Measurements from ENCODE around the gene RPS3. TPM values are rescaled to one million over a fixed set of nuclear protein-coding genes. Genes with fewer than 3 reads are reported as not detected.
"Not testable (repeated sequence)": the region's sequence is repeated elsewhere in the genome, so short reads cannot be mapped to it uniquely, and the experiment has no call there.

The RPS3 gene
- 1,000 to 10,000 TPM; 5,069 to 5,116 TPM for total RNA-seq

GRCh38 chr11:75399344-75400145 lies at the start of gene RPS3:
Gene RPS3, plus strand, starts transcription at chr11:75399518. Its CDS starts 30 bp downstream, at chr11:75399548.
- Mint-ChIP-seq H3K4me1 (ENCODE audit: low read depth) (peaks cover 44% of the 10 kb centered on the region), H3K36me3 (ENCODE audit: low read depth) (peaks cover 53% of the 10 kb centered on the region), H3K27ac (peak within 1 kb of the TSS; percentile 92), H3K27me3 (ENCODE audit: low read depth) (no peaks in the 10 kb centered on the region), H3K9me3 (no peaks in the 10 kb centered on the region), H3K4me3 (peak within 1 kb of the TSS; percentile 92)
- peak; percentile 90 for DNase-seq
- intact Hi-C loops (cut with micrococcal nuclease) = loop anchor here (1.0 to 10.0 kb wide), 5 partner anchors 11 to 450 kb away; partner anchors contain the start of genes KLHL35, SPCS2, UVRAG and XRRA1
- CTCF ChIA-PET = interaction anchor here (0.6 to 2.1 kb wide), 6 partner anchors 9 to 150 kb away, joined by 3 to 11 read pairs (median 6); no protein-coding TSS in a partner anchor

GRCh38 chr11:75349521-75350116 lies 49.7 kb upstream of the RPS3 start:
- DNase-seq = no peak
- intact Hi-C loops (cut with micrococcal nuclease) = loop anchor here (10.0 kb wide), 1 partner anchor 855 kb away; the partner anchor contains the start of gene LIPT2
- CTCF ChIA-PET = interaction anchor here (0.7 to 3.6 kb wide), 7 partner anchors 9 to 69 kb away, joined by 3 to 23 read pairs (median 6); no protein-coding TSS in a partner anchor
- Mint-ChIP-seq H3K27me3 (ENCODE audit: low read depth) (no peaks in the 10 kb centered on the region), H3K4me3 (peak overlapping the region; percentile 80), H3K4me1 (ENCODE audit: low read depth) (peaks cover 72% of the 10 kb centered on the region), H3K27ac (peak overlapping the region; percentile 37), H3K36me3 (ENCODE audit: low read depth) (no peaks in the 10 kb centered on the region), H3K9me3 (no peaks in the 10 kb centered on the region)

- CTCF ChIA-PET = interaction anchor here (0.7 to 3.6 kb wide), 7 partner anchors 9 to 70 kb away, joined by 3 to 23 read pairs (median 6); no protein-coding TSS in a partner anchor
- Mint-ChIP-seq H3K4me3 (peak overlapping the region; percentile 80), H3K36me3 (ENCODE audit: low read depth) (no peaks in the 10 kb centered on the region), H3K9me3 (no peaks in the 10 kb centered on the region), H3K27me3 (ENCODE audit: low read depth) (no peaks in the 10 kb centered on the region), H3K27ac (peak overlapping the region; percentile 52), H3K4me1 (ENCODE audit: low read depth) (peaks cover 66% of the 10 kb centered on the region)
- DNase-seq = no peak
- intact Hi-C loops (cut with micrococcal nuclease) = no loop called here
These were observed 49.1 kb upstream of the RPS3 start for GRCh38 chr11:75350122-75350742.

GRCh38 chr11:75350743-75351540 lies 48.4 kb upstream of the RPS3 start:
- Mint-ChIP-seq H3K36me3 (ENCODE audit: low read depth) (no peaks in the 10 kb centered on the region), H3K4me3 (peak overlapping the region; percentile 80), H3K4me1 (ENCODE audit: low read depth) (peaks cover 65% of the 10 kb centered on the region), H3K9me3 (no peaks in the 10 kb centered on the region), H3K27me3 (ENCODE audit: low read depth) (no peaks in the 10 kb centered on the region), H3K27ac (peak overlapping the region; percentile 52)
- intact Hi-C loops (cut with micrococcal nuclease) = loop anchor here (1.0 kb wide), 1 partner anchor 13 kb away; no protein-coding TSS in a partner anchor
- CTCF ChIA-PET = interaction anchor here (1.1 to 3.6 kb wide), 7 partner anchors 10 to 70 kb away, joined by 4 to 23 read pairs (median 6); no protein-coding TSS in a partner anchor
- DNase-seq = peak; percentile 50

- H3K4me1 Mint-ChIP-seq (ENCODE audit: low read depth) = peaks cover 60% of the 10 kb centered on the region
- intact Hi-C loops (cut with micrococcal nuclease) = loop anchor here (1.0 kb wide), 1 partner anchor 13 kb away; no protein-coding TSS in a partner anchor
- no peak for DNase-seq
- peak within 1 kb of the TSS; percentile 75 for H3K27ac Mint-ChIP-seq
- CTCF ChIA-PET = interaction anchor here (1.1 to 3.6 kb wide), 5 partner anchors 11 to 71 kb away, joined by 4 to 23 read pairs (median 9); no protein-coding TSS in a partner anchor
- no peaks in the 10 kb centered on the region for H3K36me3 Mint-ChIP-seq (ENCODE audit: low read depth)
- no peaks in the 10 kb centered on the region for H3K9me3 Mint-ChIP-seq
- no peaks in the 10 kb centered on the region for H3K27me3 Mint-ChIP-seq (ENCODE audit: low read depth)
- peak within 1 kb of the TSS; percentile 84 for H3K4me3 Mint-ChIP-seq
These were observed 47.9 kb upstream of the RPS3 start, which contains the start of gene ARRB1 for GRCh38 chr11:75351541-75351790. Gene ARRB1, minus strand, starts transcription at chr11:75351661. Its CDS starts 54 bp downstream, at chr11:75351607.

- H3K27ac Mint-ChIP-seq = peak overlapping the region; percentile 75
- H3K4me3 Mint-ChIP-seq = peak overlapping the region; percentile 84
- peaks cover 55% of the 10 kb centered on the region for H3K4me1 Mint-ChIP-seq (ENCODE audit: low read depth)
- intact Hi-C loops (cut with micrococcal nuclease) = loop anchor here (1.0 to 2.0 kb wide), 4 partner anchors 14 to 72 kb away; no protein-coding TSS in a partner anchor
- H3K36me3 Mint-ChIP-seq (ENCODE audit: low read depth) = no peaks in the 10 kb centered on the region
- H3K27me3 Mint-ChIP-seq (ENCODE audit: low read depth) = no peaks in the 10 kb centered on the region
- DNase-seq = peak; percentile 54
- CTCF ChIA-PET = interaction anchor here (0.9 to 3.6 kb wide), 9 partner anchors 9 to 174 kb away, joined by 3 to 23 read pairs (median 5); partner anchors contain the start of gene GDPD5
- no peaks in the 10 kb centered on the region for H3K9me3 Mint-ChIP-seq
These were observed 47.3 kb upstream of the RPS3 start for GRCh38 chr11:75351791-75352587.

- intact Hi-C loops (cut with micrococcal nuclease) = loop anchor here (1.0 to 2.0 kb wide), 3 partner anchors 24 to 72 kb away; no protein-coding TSS in a partner anchor
- H3K9me3 Mint-ChIP-seq = no peaks in the 10 kb centered on the region
- peak overlapping the region; percentile 84 for H3K4me3 Mint-ChIP-seq
- H3K4me1 Mint-ChIP-seq (ENCODE audit: low read depth) = peaks cover 49% of the 10 kb centered on the region
- H3K27me3 Mint-ChIP-seq (ENCODE audit: low read depth) = no peaks in the 10 kb centered on the region
- no peak for DNase-seq
- CTCF ChIA-PET = interaction anchor here (0.6 to 2.3 kb wide), 7 partner anchors 9 to 173 kb away, joined by 3 to 11 read pairs (median 5); partner anchors contain the start of gene GDPD5
- H3K27ac Mint-ChIP-seq = peak overlapping the region; percentile 19
- no peaks in the 10 kb centered on the region for H3K36me3 Mint-ChIP-seq (ENCODE audit: low read depth)
These were observed 46.6 kb upstream of the RPS3 start for GRCh38 chr11:75352588-75353206.

GRCh38 chr11:75355051-75355450 lies 44.3 kb upstream of the RPS3 start:
- Mint-ChIP-seq H3K36me3 (ENCODE audit: low read depth) (no peaks in the 10 kb centered on the region), H3K27ac (no peak overlapping the region), H3K4me1 (ENCODE audit: low read depth) (peaks cover 25% of the 10 kb centered on the region), H3K9me3 (no peaks in the 10 kb centered on the region), H3K27me3 (ENCODE audit: low read depth) (no peaks in the 10 kb centered on the region), H3K4me3 (no peak overlapping the region)
- CTCF ChIA-PET = interaction anchor here (1.1 kb wide), 2 partner anchors 14 to 30 kb away, joined by 6 to 7 read pairs; no protein-coding TSS in a partner anchor
- no peak for DNase-seq
- intact Hi-C loops (cut with micrococcal nuclease) = no loop called here

- no peaks in the 10 kb centered on the region for H3K27me3 Mint-ChIP-seq (ENCODE audit: low read depth)
- no peaks in the 10 kb centered on the region for H3K36me3 Mint-ChIP-seq (ENCODE audit: low read depth)
- H3K27ac Mint-ChIP-seq = no peak overlapping the region
- H3K9me3 Mint-ChIP-seq = no peaks in the 10 kb centered on the region
- H3K4me1 Mint-ChIP-seq (ENCODE audit: low read depth) = peaks cover 17% of the 10 kb centered on the region
- CTCF ChIA-PET = interaction anchor here (0.9 kb wide), 1 partner anchor 23 kb away, joined by 3 read pairs; no protein-coding TSS in a partner anchor
- DNase-seq = no peak
- H3K4me3 Mint-ChIP-seq = no peak overlapping the region
- intact Hi-C loops (cut with micrococcal nuclease) = no loop called here
These were observed 42.7 kb upstream of the RPS3 start for GRCh38 chr11:75356613-75357012.

- intact Hi-C loops (cut with micrococcal nuclease); H3K4me3 Mint-ChIP-seq; H3K27ac Mint-ChIP-seq; H3K27me3 Mint-ChIP-seq (ENCODE audit: low read depth); H3K9me3 Mint-ChIP-seq; H3K36me3 Mint-ChIP-seq (ENCODE audit: low read depth); H3K4me1 Mint-ChIP-seq (ENCODE audit: low read depth); DNase-seq: not testable (repeated sequence)
- CTCF ChIA-PET = interaction anchor here (0.6 to 2.8 kb wide), 4 partner anchors 10 to 422 kb away, joined by 5 to 10 read pairs (median 6); no protein-coding TSS in a partner anchor
These were observed 37.0 kb upstream of the RPS3 start for GRCh38 chr11:75362285-75362684.

Data from activated naive CD4-positive, alpha-beta T cell treated with anti-CD3 and anti-CD28 coated beads for 36 hours (primary cell).